Stimulated activated CD4-positive, alpha-beta T cell treated with anti-CD3 and anti-CD28 coated beads, Interleukin-2, amount 100 ng/mL, for 48 hours (primary cell): ENCODE results near the gene TNFRSF17.

Source experiments
- DNase-seq, 2 donors: peaks; one replicate each; pipeline ENCODE4 v3.0.0-alpha.2; 2020

TNFRSF17 gene

GRCh38 chr16:11972128-11972527 is 7.1 kb downstream of the TNFRSF17 start:
- no peak for DNase-seq

GRCh38 chr16:11973070-11973469 is 8.1 kb downstream of the TNFRSF17 start:
- no peak for DNase-seq

DNA sequence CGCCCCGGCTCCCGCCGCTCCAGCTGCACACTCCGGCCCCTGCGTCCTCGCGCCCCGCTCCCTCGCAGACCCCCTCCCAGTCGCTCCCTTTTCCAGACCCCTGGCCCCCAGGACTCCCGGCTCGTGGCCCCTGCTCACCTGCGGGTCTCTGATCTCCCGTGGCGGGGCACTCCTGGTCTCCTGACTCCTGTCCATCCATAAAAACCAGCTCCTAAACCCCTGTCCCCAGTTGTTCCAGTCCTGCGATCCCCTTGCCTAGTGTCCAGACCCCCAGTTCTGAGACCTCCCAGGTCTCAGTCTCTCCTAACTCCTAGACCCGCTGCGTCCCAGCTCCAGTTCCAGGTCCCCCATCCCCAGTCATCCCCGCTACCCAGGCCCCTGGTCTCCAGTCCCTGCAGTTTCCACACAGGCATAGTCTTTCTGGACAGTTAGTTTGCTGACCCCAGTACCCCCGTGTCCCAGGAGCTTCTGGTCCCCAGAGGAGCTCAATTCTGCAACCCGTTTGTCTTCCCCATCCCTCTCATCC is 11.9 kb downstream of the TNFRSF17 start:
- DNase-seq = no peak

GRCh38 chr16:11977376-11978041 is 12.5 kb downstream of the TNFRSF17 start:
- DNase-seq = no peak

GRCh38 chr16:11978080-11978479 is 13.1 kb downstream of the TNFRSF17 start:
- DNase-seq = no peak

- DNase-seq = no peak
These were observed 14.1 kb downstream of the TNFRSF17 start for GRCh38 chr16:11979013-11979672.

DNA sequence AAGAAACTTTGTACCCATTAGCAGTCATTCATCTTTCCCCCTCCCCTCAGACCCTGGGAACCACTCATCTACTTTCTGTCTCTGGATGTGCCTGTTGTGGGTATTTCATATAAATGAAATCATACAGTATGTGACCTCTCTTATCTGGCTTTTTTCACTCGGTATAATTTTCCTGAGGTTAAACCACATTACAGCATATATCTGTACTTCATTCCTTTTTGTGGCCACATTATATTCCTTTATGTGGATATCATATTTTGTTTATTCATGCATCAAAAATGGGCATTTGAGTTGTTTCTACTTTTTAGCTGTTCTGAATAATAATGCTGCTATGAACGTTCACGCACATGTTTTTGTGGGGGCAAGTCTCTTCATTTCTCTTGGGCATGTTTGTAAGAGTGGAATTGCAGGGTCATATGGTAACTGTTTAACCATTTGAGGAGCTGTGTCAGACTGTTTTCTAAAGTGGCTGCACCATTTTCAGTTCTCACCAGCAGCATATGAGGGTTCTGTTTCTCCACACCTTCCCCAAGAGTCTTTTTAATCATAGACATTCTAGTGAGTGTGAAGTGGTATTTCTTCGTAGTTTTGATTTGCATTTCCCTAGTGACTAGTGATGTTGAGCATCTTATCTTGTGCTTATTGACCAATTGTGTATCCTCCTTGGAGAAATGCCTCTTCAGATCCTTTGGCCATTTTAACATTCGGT is 15.3 kb downstream of the TNFRSF17 start:
- DNase-seq = no peak

GRCh38 chr16:11985250-11985649 is 20.2 kb downstream of the TNFRSF17 start:
- DNase-seq = no peak

GRCh38 chr16:11986521-11987057 is 21.6 kb downstream of the TNFRSF17 start:
- no peak for DNase-seq

GRCh38 chr16:11988258-11988978 is 23.4 kb downstream of the TNFRSF17 start:
- DNase-seq = no peak

DNA sequence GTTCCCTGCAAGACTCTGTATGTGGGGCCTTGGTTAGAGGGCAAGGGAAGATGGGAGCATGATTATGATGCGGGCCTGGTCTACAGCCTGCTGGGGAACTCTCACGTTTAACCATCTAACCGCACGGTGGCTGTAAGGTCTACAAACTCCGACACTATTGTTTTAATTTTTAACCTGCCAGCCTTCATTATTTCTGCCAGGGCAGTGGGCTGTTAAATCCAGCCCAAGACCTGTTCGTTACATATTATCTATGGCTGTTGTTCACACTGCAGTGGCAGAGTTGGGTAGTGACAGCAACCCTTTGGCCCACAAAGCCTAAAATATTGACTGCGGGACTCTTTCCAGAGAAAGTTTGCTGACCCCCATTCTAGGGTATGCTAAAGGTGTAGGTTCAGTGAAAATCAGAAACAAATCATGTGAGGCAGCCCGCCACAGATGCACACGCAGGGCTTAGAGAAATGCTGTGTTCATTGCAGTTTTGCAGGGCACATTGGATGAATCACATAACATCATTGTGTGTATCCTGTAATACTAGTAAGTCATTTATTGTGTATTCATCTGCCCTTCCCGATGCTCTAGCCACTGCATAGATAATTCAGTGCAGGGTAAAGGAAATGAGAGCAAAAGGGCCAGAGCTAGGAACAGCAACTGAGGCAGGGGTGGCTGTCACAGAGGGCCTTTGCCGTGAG is 25.8 kb downstream of the TNFRSF17 start:
- DNase-seq = no peak

DNA sequence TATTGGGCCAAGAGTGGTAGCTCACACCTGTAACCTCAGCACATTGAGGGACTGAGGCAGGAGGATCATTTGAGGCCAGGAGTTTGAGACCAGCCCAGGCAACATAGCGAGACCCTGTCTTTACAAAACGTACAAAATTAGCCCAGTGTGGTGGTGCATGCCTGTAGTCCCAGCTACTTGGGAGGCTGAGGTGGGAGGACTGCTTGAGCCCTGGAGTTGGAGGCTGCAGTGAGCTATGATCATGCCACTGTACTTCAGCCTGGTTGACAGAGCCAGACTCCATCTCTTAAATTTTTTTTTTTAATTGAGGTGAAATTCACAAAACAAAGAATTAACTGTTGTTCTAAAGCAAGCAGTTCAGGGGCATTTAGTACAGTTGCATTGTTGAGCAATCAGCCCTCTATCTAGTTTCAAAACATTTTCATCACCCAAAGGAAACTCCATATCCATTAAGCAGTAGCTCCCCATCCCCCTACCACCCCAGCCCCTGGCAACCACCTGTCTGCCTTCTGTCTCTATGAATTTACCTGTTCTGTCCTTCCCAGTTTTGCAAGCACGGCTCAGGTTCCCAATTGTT is 27.1 kb downstream of the TNFRSF17 start:
- DNase-seq = no peak

DNA sequence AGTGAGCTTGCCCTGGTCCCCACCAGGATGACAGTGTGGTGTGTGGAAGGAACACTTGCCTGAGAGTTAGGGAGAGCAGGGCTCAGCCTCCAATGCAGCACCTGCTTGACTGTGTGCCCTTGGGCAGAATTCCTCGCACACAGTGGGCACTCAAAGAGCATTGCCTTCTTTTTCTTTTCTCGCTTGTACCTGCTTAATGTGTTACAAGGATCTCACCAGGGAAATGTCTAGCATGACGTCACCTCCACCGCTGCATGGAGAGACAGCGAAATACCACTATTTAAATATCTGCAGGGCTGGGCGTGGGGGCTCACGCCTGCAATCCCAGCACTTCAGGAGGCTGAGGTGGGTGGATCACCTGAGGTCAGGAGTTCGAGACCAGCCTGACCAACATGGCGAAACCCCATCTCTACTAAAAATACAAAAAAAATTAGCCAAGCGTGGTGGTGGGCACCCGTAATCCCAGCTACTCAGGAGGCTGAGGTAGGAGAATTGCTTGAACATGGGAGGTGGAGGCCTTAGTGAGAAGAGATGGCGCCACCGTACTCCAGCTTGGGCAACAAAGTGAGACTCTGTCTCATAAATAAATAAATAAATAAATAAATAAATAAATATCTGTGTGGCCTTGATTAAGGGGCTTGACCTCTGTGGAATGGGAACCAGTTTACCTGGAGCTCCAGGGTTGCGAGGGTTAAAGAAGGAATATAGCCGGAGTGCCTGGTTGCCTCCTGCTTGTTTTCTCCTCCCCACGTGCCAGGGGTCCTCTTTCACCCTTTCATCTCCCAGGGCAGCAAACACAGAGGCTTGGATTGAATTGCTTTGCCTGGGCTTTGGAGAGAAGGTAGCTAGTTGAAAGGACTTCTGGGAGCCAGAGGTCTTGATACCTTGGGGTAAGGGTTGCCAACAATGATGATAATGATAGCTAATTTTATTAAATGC is 27.8 kb downstream of the TNFRSF17 start:
- no peak for DNase-seq

GRCh38 chr16:11994143-11995119 is 29.4 kb downstream of the TNFRSF17 start:
- DNase-seq = no peak

GRCh38 chr16:11996433-11997330 is 31.7 kb downstream of the TNFRSF17 start:
- no peak for DNase-seq

DNA sequence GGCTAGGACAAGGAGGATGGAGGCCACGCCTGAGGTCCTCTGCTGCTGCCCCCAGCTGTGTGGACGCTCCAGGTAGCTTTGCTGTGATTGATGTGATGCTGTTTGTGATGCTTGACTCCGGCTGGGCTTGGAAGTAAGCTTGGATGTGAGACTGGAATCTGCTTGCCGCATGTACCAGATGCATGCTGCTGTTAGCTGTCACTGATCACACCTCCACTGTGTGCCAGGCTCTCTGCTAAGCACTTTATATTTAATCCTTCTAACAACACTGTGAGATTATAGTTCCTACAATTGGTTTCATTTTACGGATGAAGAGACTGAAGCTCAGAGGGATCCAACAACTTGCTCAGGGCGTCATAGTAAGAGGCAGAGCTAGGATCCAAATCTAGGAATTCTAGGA is 35.0 kb downstream of the TNFRSF17 start:
- DNase-seq = no peak

DNA sequence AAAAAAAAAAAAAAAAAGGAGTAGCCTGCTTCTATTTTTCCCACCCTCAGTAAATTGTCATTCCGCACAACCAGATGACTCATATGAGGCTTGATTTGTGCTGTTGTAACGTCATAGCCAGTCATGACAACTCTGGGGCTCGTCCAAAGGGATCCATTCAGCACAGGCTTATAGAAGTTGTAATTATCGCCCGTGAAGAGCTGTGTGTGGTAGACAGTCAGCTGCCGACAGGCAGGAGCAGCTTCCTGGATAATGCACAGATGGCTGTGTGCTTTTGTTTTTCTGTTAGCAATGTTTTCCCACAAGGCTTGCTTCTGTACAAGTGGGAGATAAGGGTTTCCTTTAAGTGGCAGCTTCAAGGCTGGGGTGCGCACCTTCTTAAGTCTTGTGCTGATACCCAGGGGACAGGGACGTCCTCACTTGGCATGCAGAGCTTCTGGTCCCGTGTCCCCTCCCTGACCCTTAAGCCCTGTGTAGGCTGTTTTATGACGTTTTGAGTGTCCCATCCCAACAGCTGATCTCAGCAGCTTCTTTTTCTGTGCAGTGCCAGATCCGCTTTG is 37.5 kb downstream of the TNFRSF17 start:
- DNase-seq = no peak

DNA sequence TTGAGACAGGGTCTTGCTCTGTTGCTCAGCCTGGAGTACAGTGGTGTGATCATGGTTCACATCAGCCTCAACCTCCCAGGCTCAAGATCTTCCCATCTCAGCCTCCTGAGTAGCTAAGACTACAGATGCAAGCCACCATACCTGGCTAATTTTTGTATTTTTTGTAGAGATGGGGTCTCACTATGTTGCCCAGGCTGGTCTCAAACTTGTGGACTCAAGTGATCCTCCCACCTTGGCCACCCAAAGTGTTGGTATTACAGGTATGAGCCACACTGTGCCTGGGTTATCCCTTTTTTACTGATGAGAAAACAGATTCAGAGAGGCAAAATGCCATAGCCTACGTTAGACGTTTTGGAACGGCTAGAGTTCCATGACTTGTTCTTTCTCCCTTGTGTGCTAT is 41.6 kb downstream of the TNFRSF17 start:
- DNase-seq = no peak
